Activated CD4-positive, CD25-positive, alpha-beta regulatory T cell treated with anti-CD3 and anti-CD28 coated beads, Interleukin-2, amount 50 U/mL, for 24 hours (primary cell): ENCODE data around the gene WIPF3.
"Not testable (repeated sequence)": the region's sequence is repeated elsewhere in the genome, so short reads cannot be mapped to it uniquely, and the experiment has no call there.

Experiments used
- ATAC-seq, 2 donors: fragments of 150-1000 bp; cut with Tn5 transposase; one replicate each; pipeline ENCODE4 v1.10.0; 2021; ENCODE audit warnings: mild to moderate bottlenecking in 1 of 2, moderate library complexity in 1 of 2

WIPF3 gene

GRCh38 chr7:29883462-29884398 is 77.4 kb downstream of the WIPF3 start:
- ATAC-seq: no peak

- no peak for ATAC-seq
Observed at GRCh38 chr7:29884399-29885272, 78.3 kb downstream of the WIPF3 start.

- no peak for ATAC-seq
Observed at GRCh38 chr7:29885626-29886025, 79.3 kb downstream of the WIPF3 start.

GRCh38 chr7:29886827-29887226 is 80.5 kb downstream of the WIPF3 start:
- ATAC-seq: no peak

- ATAC-seq: no peak
Observed at GRCh38 chr7:29888006-29888405, 81.7 kb downstream of the WIPF3 start.

GRCh38 chr7:29889288-29889687 is 83.0 kb downstream of the WIPF3 start:
- ATAC-seq: no peak

- no peak for ATAC-seq
Observed at GRCh38 chr7:29890251-29890650, 83.9 kb downstream of the WIPF3 start.

GRCh38 chr7:29890786-29891185 is 84.5 kb downstream of the WIPF3 start:
- ATAC-seq: not testable (repeated sequence)

- no peak for ATAC-seq
Observed at GRCh38 chr7:29891766-29892165, 85.5 kb downstream of the WIPF3 start.

- no peak for ATAC-seq
Observed at GRCh38 chr7:29892231-29892630, 85.9 kb downstream of the WIPF3 start.

- no peak for ATAC-seq
Observed at GRCh38 chr7:29893351-29893965, 87.2 kb downstream of the WIPF3 start.

GRCh38 chr7:29894256-29894655 is 87.9 kb downstream of the WIPF3 start:
- no peak for ATAC-seq

GRCh38 chr7:29895559-29895958 is 89.3 kb downstream of the WIPF3 start:
- no peak for ATAC-seq

GRCh38 chr7:29896685-29897411 is 90.5 kb downstream of the WIPF3 start:
- ATAC-seq: no peak

GRCh38 chr7:29898301-29898700 is 92.0 kb downstream of the WIPF3 start:
- ATAC-seq: no peak

GRCh38 chr7:29900745-29901144 is 94.4 kb downstream of the WIPF3 start:
- no peak for ATAC-seq

- ATAC-seq: no peak
Observed at GRCh38 chr7:29906200-29907022, 100.1 kb downstream of the WIPF3 start.

GRCh38 chr7:29914180-29914579 is 107.9 kb downstream of the WIPF3 start:
- no peak for ATAC-seq

- no peak for ATAC-seq
Observed at GRCh38 chr7:29915481-29916215, 109.3 kb downstream of the WIPF3 start.

- no peak for ATAC-seq
Observed at GRCh38 chr7:29917641-29918040, 111.3 kb downstream of the WIPF3 start.

- ATAC-seq: no peak
Observed at GRCh38 chr7:29918850-29919249, 112.5 kb downstream of the WIPF3 start.
